SU-DHL-6 (cell line): ENCODE data around the gene SNX22.
"Not testable (repeated sequence)": the region's sequence is repeated elsewhere in the genome, so short reads cannot be mapped to it uniquely, and the experiment has no call there.

ENCODE experiments used
- H2AFZ ChIP-seq: fragments of 200-600 bp; sonication (generic); 2 replicates; pipeline ENCODE4 v1.6.1; 2014; ENCODE audit warnings: low read depth, mild to moderate bottlenecking, moderate library complexity, mixed read lengths, antibody characterized with exemption, low read length; ENCODE audit not compliant: severe bottlenecking
- H3F3A ChIP-seq: fragments of 200-600 bp; shearing (Covaris generic); 2 replicates; pipeline ENCODE4 v1.6.0; 2016; ENCODE audit warnings: antibody characterized with exemption, mild to moderate bottlenecking; ENCODE audit not compliant: insufficient read depth
- H3K27ac ChIP-seq: fragments of 200-600 bp; sonication (generic); 2 replicates; pipeline ENCODE4 v1.5.1; 2016; ENCODE audit warnings: low read depth, mild to moderate bottlenecking, low read length, moderate library complexity, mixed read lengths
- H3K27me3 ChIP-seq: fragments of 200-600 bp; sonication (generic), shearing (Covaris generic); 2 replicates; pipeline ENCODE4 v1.6.0; 2014; ENCODE audit warnings: mild to moderate bottlenecking, low read length
- H3K36me3 ChIP-seq: fragments of 200-600 bp; sonication (generic); 2 replicates; pipeline ENCODE4 v1.6.1; 2014; ENCODE audit warnings: mild to moderate bottlenecking, low read length, mixed read lengths
- H3K4me2 ChIP-seq: fragments of 300-600, 200-600 bp; shearing (Covaris generic), sonication (generic); 2 replicates; pipeline ENCODE4 v1.6.0; 2014; ENCODE audit warnings: low read length, low read depth, mild to moderate bottlenecking; ENCODE audit not compliant: poor library complexity, severe bottlenecking
- H3K4me3 ChIP-seq: fragments of 200-600 bp; sonication (generic); 2 replicates; pipeline ENCODE4 v1.5.1; 2014; ENCODE audit warnings: antibody characterized with exemption, low read length, mild to moderate bottlenecking, mixed read lengths; ENCODE audit not compliant: insufficient read depth, poor library complexity, severe bottlenecking
- H3K79me2 ChIP-seq: fragments of 200-600 bp; sonication (generic); 2 replicates; pipeline ENCODE4 v1.6.1; 2014; ENCODE audit warnings: mild to moderate bottlenecking, low read length, moderate library complexity; ENCODE audit not compliant: insufficient read depth
- H3K9ac ChIP-seq: fragments of 200-600 bp; sonication (generic); 2 replicates; pipeline ENCODE4 v1.7.0; 2014; ENCODE audit warnings: mild to moderate bottlenecking, low read length
- H3K9me2 ChIP-seq: fragments of 200-600 bp; sonication (generic); replicated peaks from 2 replicates; pipeline ENCODE4 v1.6.1; 2014; ENCODE audit warnings: low read length; ENCODE audit not compliant: insufficient read depth
- H3K9me3 ChIP-seq: fragments of 200-600 bp; sonication (generic); 2 replicates; pipeline ENCODE4 v1.6.1; 2014; ENCODE audit warnings: low read length, mixed read lengths; ENCODE audit not compliant: insufficient read depth
- H4K20me1 ChIP-seq: fragments of 200-600 bp; sonication (generic); 2 replicates; pipeline ENCODE4 v1.6.1; 2014; ENCODE audit warnings: low read depth, mild to moderate bottlenecking, antibody characterized with exemption, low read length, moderate library complexity, mixed read lengths
- CTCF ChIP-seq: fragments of 200-600 bp; sonication (generic); IDR thresholded peaks from one replicate; pipeline ENCODE4 v1.5.1; 2017; ENCODE audit warnings: antibody characterized with exemption, mild to moderate bottlenecking, low read length, moderate library complexity; ENCODE audit not compliant: insufficient read depth, poor library complexity, severe bottlenecking
- EZH2phosphoT487 ChIP-seq: fragments of 200-600 bp; sonication (generic), shearing (Covaris generic); conservative IDR thresholded peaks from 2 replicates; pipeline ENCODE4 v1.6.1; 2018; ENCODE audit warnings: mild to moderate bottlenecking, antibody characterized with exemption, low read length, moderate library complexity, mixed read lengths

SNX22 gene

GRCh38 chr15:64112073-64112772 lies 39.3 kb upstream of the SNX22 start:
- TF ChIP-seq CTCF (no peak), EZH2phosphoT487 (no peak)
- Histone ChIP-seq H3K79me2 (peaks cover 53% of the 10 kb centered on the region), H3K4me2 (no peak overlapping the region), H3K9ac (no peak overlapping the region), H3K27ac (no peak overlapping the region), H3K4me3 (no peak overlapping the region), H3K36me3 (peaks cover 6% of the 10 kb centered on the region; the same call in 1 of the 2 replicates), H3K9me3 (no peaks in the 10 kb centered on the region), H3K9me2 (no peaks in the 10 kb centered on the region), H3F3A (no peaks in the 10 kb centered on the region), H2AFZ (no peak overlapping the region), H4K20me1 (no peaks in the 10 kb centered on the region), H3K27me3 (no peaks in the 10 kb centered on the region)

GRCh38 chr15:64112904-64113303 lies 38.6 kb upstream of the SNX22 start:
- Histone ChIP-seq H3K9me3 (no peaks in the 10 kb centered on the region), H3K27ac (no peak overlapping the region), H3K27me3 (no peaks in the 10 kb centered on the region), H3K79me2 (peaks cover 47% of the 10 kb centered on the region), H3K9ac (no peak overlapping the region), H2AFZ (no peak overlapping the region), H3K9me2 (no peaks in the 10 kb centered on the region), H3K4me2 (no peak overlapping the region), H3F3A (no peaks in the 10 kb centered on the region), H3K36me3 (peaks cover 8% of the 10 kb centered on the region; the same call in 1 of the 2 replicates), H3K4me3 (no peak overlapping the region), H4K20me1 (no peaks in the 10 kb centered on the region)
- TF ChIP-seq EZH2phosphoT487 = no peak
- no peak for TF ChIP-seq CTCF

DNA sequence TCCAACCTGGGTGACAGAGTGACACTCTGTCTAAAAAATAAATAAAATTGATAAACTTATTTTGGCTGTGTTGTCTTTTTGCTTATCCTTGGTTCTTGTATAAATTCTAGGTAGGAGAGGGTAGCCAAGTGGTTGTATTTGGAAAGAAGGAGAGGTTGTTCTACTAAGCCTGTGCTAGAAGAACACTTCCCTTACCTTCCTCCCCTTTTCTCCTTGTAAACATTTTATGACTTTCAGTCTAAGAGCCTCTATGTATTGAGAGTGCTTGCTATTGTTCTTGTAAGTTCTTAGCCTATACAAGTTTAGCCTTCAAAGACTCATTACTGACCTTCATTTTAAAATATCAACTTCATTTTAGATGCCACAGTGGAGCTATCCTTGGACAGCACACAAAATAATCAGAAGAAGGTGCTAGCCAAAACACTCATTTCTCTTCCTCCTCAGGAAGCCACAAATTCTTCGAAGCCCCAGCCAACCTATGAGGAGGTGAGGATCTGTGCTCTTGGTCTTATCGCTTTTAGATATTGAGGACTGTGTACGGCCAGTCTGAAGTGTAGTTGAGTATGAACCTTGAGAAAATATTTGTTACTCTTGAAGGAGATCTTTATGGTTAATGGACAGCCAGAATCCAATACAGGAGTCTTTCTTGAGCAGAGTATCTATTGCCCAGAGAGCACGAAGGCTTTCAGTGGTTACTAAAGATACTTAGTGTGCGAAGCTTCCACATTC lies 33.6 kb upstream of the SNX22 start:
- H3K79me2 ChIP-seq = no peaks in the 10 kb centered on the region
- H3K9ac ChIP-seq = no peak overlapping the region
- peaks cover 22% of the 10 kb centered on the region; the same call in 1 of the 2 replicates for H3K36me3 ChIP-seq
- H3K9me2 ChIP-seq = no peaks in the 10 kb centered on the region
- no peak overlapping the region for H2AFZ ChIP-seq
- no peaks in the 10 kb centered on the region for H3K27me3 ChIP-seq
- H3K27ac ChIP-seq = no peak overlapping the region
- TF ChIP-seq EZH2phosphoT487 (no peak), CTCF (no peak)
- no peaks in the 10 kb centered on the region for H4K20me1 ChIP-seq
- H3K4me3 ChIP-seq = no peak overlapping the region
- H3K4me2 ChIP-seq = no peak overlapping the region
- H3F3A ChIP-seq = no peaks in the 10 kb centered on the region
- H3K9me3 ChIP-seq = no peaks in the 10 kb centered on the region

- not testable (repeated sequence) for H3F3A ChIP-seq, H3K4me3 ChIP-seq, H3K9me3 ChIP-seq, H4K20me1 ChIP-seq, H3K9me2 ChIP-seq, H2AFZ ChIP-seq, H3K27ac ChIP-seq, H3K4me2 ChIP-seq, H3K9ac ChIP-seq, H3K27me3 ChIP-seq, H3K79me2 ChIP-seq
- peaks cover 20% of the 10 kb centered on the region; the same call in 1 of the 2 replicates for H3K36me3 ChIP-seq
Observed at GRCh38 chr15:64120322-64120721, 31.2 kb upstream of the SNX22 start.
